ENCODE results near the gene GPR152. TPM values are rescaled to one million over a fixed set of nuclear protein-coding genes. Genes with fewer than 3 reads are reported as not detected.
"Not testable (repeated sequence)": the region's sequence is repeated elsewhere in the genome, so short reads cannot be mapped to it uniquely, and the experiment has no call there.

Gene GPR152
- total RNA-seq, 1 donor from 2014 or later: not detected

GRCh38 chr11:67428052-67429001 lies 24.2 kb downstream of the GPR152 start, which contains the start of gene RPS6KB2:
Gene RPS6KB2 (plus strand): TSS chr11:67428494. CDS start chr11:67428546, 52 bp downstream.
- peak; percentile 87 for DNase-seq (ENCODE audit: low read depth, low spot score)

- DNase-seq (ENCODE audit: low read depth, low spot score): not testable (repeated sequence)
Measured at GRCh38 chr11:67427364-67427859, 25.1 kb downstream of the GPR152 start.

- DNase-seq (ENCODE audit: low read depth, low spot score): no peak
Measured at GRCh38 chr11:67423891-67424613, 28.5 kb downstream of the GPR152 start.

GRCh38 chr11:67423466-67423865 lies 29.1 kb downstream of the GPR152 start:
- DNase-seq (ENCODE audit: low read depth, low spot score): no peak

GRCh38 chr11:67422891-67423290 lies 29.6 kb downstream of the GPR152 start:
- DNase-seq (ENCODE audit: low read depth, low spot score): no peak

GRCh38 chr11:67421430-67422031 lies 31.0 kb downstream of the GPR152 start:
- no peak for DNase-seq (ENCODE audit: low read depth, low spot score)

- peak; percentile 57 for DNase-seq (ENCODE audit: low read depth, low spot score)
Measured at GRCh38 chr11:67420646-67421429, 31.7 kb downstream of the GPR152 start.

GRCh38 chr11:67420147-67420645 lies 32.3 kb downstream of the GPR152 start:
- no peak for DNase-seq (ENCODE audit: low read depth, low spot score)

- DNase-seq (ENCODE audit: low read depth, low spot score): no peak
Measured at GRCh38 chr11:67419325-67420049, 33.0 kb downstream of the GPR152 start.

- DNase-seq (ENCODE audit: low read depth, low spot score): no peak
Measured at GRCh38 chr11:67418476-67419281, 33.9 kb downstream of the GPR152 start.

GRCh38 chr11:67417425-67417824 lies 35.1 kb downstream of the GPR152 start:
- DNase-seq (ENCODE audit: low read depth, low spot score): no peak

- DNase-seq (ENCODE audit: low read depth, low spot score): no peak
Measured at GRCh38 chr11:67416416-67417335, 35.9 kb downstream of the GPR152 start.

- DNase-seq (ENCODE audit: low read depth, low spot score): no peak
Measured at GRCh38 chr11:67415501-67416304, 36.8 kb downstream of the GPR152 start, which contains the start of gene CARNS1. Gene CARNS1 (plus strand): TSS chr11:67415678. CDS start chr11:67416200, 522 bp downstream.

GRCh38 chr11:67413266-67413849 lies 39.2 kb downstream of the GPR152 start:
- no peak for DNase-seq (ENCODE audit: low read depth, low spot score)

GRCh38 chr11:67412495-67413179 lies 39.9 kb downstream of the GPR152 start:
- no peak for DNase-seq (ENCODE audit: low read depth, low spot score)

- DNase-seq (ENCODE audit: low read depth, low spot score): no peak
Measured at GRCh38 chr11:67411785-67412152, 40.8 kb downstream of the GPR152 start.
